Measurements from ENCODE around the gene NCR1. TPM values are rescaled to one million over a fixed set of nuclear protein-coding genes. Genes with fewer than 3 reads are reported as not detected.

NCR1 gene
- total and polyA plus RNA-seq, 2 of the 8 experiments (the other 6 are each of a cell fraction or from before 2014, with no cell fraction given), result 1.5 to 5.1 TPM

- H3K4ac ChIP-seq (replicated peaks; ENCODE audit: insufficient read length, low read depth, low read length), result no peak overlapping the region
- 74% methylated on average over 2 of the region's 2 CpGs; no CpG with 5 or more reads in 1 of the 2 experiments for WGBS, 2 experiments (ENCODE audit: extremely low coverage in 1 of 2, insufficient coverage in 1 of 2, insufficient read length in 1 of 2, insufficient replicate concordance in 2 of 2, low coverage in 1 of 2, low lambda C conversion rate in 2 of 2, missing lambda C conversion rate in 1 of 2)
Measured at GRCh38 chr19:54875506-54875905, 30.4 kb upstream of the NCR1 start.

More at GRCh38 chr19:54875506-54875905, 30.4 kb upstream of the NCR1 start:
- Histone ChIP-seq H2BK12ac (ENCODE audit: low read depth, low read length) (no peak overlapping the region), H3K4me2 (ENCODE audit: insufficient read depth in 1 of 2, low read depth in 2 of 2, low read length in 2 of 2) (no peak overlapping the region), H3K56ac (replicated peaks; ENCODE audit: insufficient read length, low read depth, low read length) (no peak overlapping the region), H3K79me2 (ENCODE audit: control insufficient read depth in 1 of 2, insufficient read depth in 2 of 2, low read length in 2 of 2) (no peaks in the 10 kb centered on the region), H3K18ac (ENCODE audit: extremely low read depth, low read length) (no peak overlapping the region), H3K36me3 (ENCODE audit: control insufficient read depth in 2 of 4, insufficient read depth in 4 of 4, low read length in 3 of 4) (no peaks in the 10 kb centered on the region), H3K9me3 (ENCODE audit: insufficient read depth in 2 of 2, low read depth in 1 of 2, low read length in 1 of 2) (peaks cover 0 to 3% of the 10 kb centered on the region in 2 experiments; a peak in 2 of 4 replicates), H2BK20ac (ENCODE audit: low read length) (no peak overlapping the region), H2AFZ (ENCODE audit: low read length) (no peak overlapping the region), H4K5ac (ENCODE audit: insufficient read length, low read depth, low read length) (no peak overlapping the region), H3K23me2 (ENCODE audit: low read depth, low read length) (no peaks in the 10 kb centered on the region), H2BK120ac (replicated peaks; ENCODE audit: low read depth, low read length) (no peak overlapping the region), H4K8ac (ENCODE audit: extremely low read depth, insufficient read depth, low read length) (no peak overlapping the region), H3K4me3 (ENCODE audit: extremely low read depth in 1 of 4, insufficient read depth in 2 of 4, low read depth in 3 of 4, low read length in 4 of 4) (no peak overlapping the region), H2AK5ac (ENCODE audit: low read depth, low read length) (no peak overlapping the region), H3K23ac (ENCODE audit: insufficient read length) (no peak overlapping the region), H3K9ac (replicated peaks in 1 of 4; ENCODE audit: extremely low read depth in 1 of 4, low read depth in 3 of 4, low read length in 3 of 4) (no peak overlapping the region), H2BK15ac (ENCODE audit: low read length) (no peak overlapping the region), H3K14ac (ENCODE audit: insufficient read length) (no peak overlapping the region), H4K91ac (replicated peaks; ENCODE audit: insufficient read length, low read length) (no peak overlapping the region), H3K27me3 (replicated peaks in 1 of 4; ENCODE audit: control insufficient read depth in 3 of 4, extremely low read depth in 1 of 4, insufficient read depth in 3 of 4, low read length in 3 of 4) (no peaks in the 10 kb centered on the region), H2BK5ac (ENCODE audit: low read depth, low read length) (no peak overlapping the region), H3K4me1 (replicated peaks in 1 of 4; ENCODE audit: control insufficient read depth in 3 of 4, insufficient read depth in 4 of 4, low read length in 3 of 4) (no peaks in the 10 kb centered on the region), H3K27ac (ENCODE audit: low read depth, low read length) (no peak overlapping the region), H3K79me1 (ENCODE audit: low read depth, low read length) (no peaks in the 10 kb centered on the region), H4K20me1 (replicated peaks in 1 of 2; ENCODE audit: control insufficient read depth in 1 of 2, insufficient read depth in 2 of 2, low read length in 2 of 2) (no peaks in the 10 kb centered on the region)
- CTCF ChIA-PET (ENCODE audit: partially characterized antibody), result interaction anchor here (0.6 kb wide), 2 partner anchors 79 to 397 kb away, joined by 4 read pairs; no protein-coding TSS in a partner anchor
- no peak for FAIRE-seq
- DNase-seq (ENCODE audit: low read depth in 1 of 2, low spot score in 2 of 2), result no peak
- POLR2A ChIA-PET (ENCODE audit: partially characterized antibody), result interaction anchor here (0.6 kb wide), 1 partner anchor 172 kb away, joined by 3 read pairs; no protein-coding TSS in a partner anchor
- TF ChIP-seq SAP30 (IDR thresholded peaks at IDR 0.05; ENCODE audit: insufficient read depth, insufficient replicate concordance, low read length) (no peak), FOSL1 (IDR thresholded peaks at IDR 0.05; ENCODE audit: insufficient read depth, low read depth, low read length) (no peak), CBX8 (IDR thresholded peaks at IDR 0.05; ENCODE audit: borderline replicate concordance, low read depth, low read length) (no peak), TBP (IDR thresholded peaks at IDR 0.05; ENCODE audit: low read depth, low read length) (no peak)

All from H1 (cell line).